Jurkat, Clone E6-1 (cell line): ENCODE results near the gene ADORA1.

ENCODE experiments used
- DNase-seq: peaks from one replicate; pipeline ENCODE4 v3.0.0-alpha.2; 2011; ENCODE audit warnings: low read depth, low spot score
- H3K4me3 ChIP-seq: 2 replicates; pipeline ENCODE4 v1.5.1; 2011; ENCODE audit warnings: mild to moderate bottlenecking, low read length, control low read depth, moderate library complexity

The ADORA1 gene

GRCh38 chr1:203135636-203136305 is 8.2 kb downstream of the ADORA1 start:
- H3K4me3 ChIP-seq: no peak overlapping the region
- peak; percentile 33 for DNase-seq

GRCh38 chr1:203136409-203137042 is 9.0 kb downstream of the ADORA1 start:
- H3K4me3 ChIP-seq: no peak overlapping the region
- no peak for DNase-seq

- DNase-seq: no peak
- H3K4me3 ChIP-seq: no peak overlapping the region
Observed at GRCh38 chr1:203137324-203137723, 9.8 kb downstream of the ADORA1 start.

DNA sequence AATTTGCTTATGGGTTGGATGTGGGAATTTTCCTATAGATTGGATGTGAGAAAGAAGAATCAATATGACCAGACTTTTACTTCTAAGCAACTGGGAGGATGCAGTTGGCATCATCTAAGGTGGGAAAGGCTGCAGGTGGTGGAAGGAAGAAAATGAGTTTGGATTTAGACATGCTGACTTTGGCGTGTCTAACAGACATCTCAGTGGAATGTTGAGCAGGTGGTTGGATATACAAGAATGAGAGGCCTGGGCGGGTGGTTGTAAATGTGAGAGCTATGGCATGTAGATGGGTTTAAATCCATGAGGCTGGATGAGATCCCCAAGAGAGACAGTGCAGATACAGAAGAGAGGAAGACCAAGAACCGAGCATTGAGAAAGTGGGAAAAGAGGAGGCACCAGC is 10.5 kb downstream of the ADORA1 start:
- no peak overlapping the region for H3K4me3 ChIP-seq
- DNase-seq: no peak

DNA sequence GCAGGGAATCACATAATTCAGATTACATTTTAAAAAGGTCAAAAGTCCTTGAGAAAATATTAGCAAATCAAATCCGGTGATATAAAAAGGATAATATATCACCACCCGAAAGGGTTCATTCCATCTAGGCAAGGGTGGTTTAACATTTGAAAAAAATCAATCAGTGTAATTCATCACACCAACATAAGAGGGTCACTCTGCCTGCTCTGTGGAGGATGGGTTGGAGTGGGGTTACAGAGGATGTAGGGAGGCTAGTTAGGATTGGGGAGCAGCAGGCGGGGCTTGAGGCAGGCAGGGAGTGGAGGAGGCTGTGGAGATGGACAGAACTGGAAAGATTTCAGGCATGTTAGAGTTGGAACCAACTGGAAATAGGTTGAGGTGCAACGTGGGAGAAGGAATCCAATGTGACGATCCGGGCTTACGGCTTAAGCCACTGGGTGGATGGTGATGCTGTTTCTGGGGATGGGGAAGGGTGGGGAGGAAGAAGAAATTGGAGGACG is 12.5 kb downstream of the ADORA1 start:
- no peak overlapping the region for H3K4me3 ChIP-seq

GRCh38 chr1:203140743-203141520 is 13.4 kb downstream of the ADORA1 start:
- no peak for DNase-seq
- H3K4me3 ChIP-seq: no peak overlapping the region

More for the DNA sequence above, 12.5 kb downstream of the ADORA1 start:
- DNase-seq: no peak

DNA sequence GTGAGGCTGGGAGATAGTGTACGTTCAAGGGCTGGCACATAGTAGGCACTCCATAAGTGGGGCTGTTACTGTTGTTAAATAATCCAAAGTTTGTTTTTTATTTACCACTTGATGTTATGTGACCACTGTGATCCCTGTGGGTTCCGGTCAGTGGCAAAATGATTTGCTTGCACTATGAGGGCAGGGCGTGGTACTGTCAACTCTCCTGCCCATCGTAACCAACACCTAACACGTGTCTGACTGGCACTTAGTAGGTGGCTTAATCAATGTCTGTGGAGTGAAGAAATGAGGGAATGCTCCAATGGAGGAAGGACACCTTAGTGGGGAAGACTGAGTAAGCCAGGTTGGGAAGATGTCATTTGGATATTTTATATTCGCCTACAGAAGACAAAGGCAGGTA is 14.6 kb downstream of the ADORA1 start:
- no peak overlapping the region for H3K4me3 ChIP-seq
- no peak for DNase-seq

- no peak overlapping the region for H3K4me3 ChIP-seq
- DNase-seq: no peak
Observed at GRCh38 chr1:203142684-203143408, 15.3 kb downstream of the ADORA1 start.

- no peak for DNase-seq
Observed at GRCh38 chr1:203143641-203144040, 16.1 kb downstream of the ADORA1 start.

DNA sequence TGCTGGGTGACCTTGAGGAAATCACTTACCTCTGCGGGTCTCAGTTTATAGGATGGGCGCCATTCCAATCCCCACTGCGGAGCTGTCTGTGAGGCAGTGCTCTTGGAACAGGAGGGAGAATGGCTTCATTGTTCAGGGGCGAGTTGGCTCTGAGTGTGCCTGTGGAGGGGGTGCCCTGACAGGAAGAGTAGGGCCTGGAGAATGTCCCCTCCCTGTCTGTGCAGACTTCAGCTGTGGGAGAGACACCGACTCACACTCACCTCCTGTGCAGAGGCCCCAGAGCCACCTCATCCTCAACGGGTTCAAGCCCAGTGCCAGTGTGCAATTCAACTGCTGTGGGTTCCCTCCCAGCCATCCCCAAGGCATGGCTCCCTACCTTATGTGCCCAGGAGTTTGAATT is 17.1 kb downstream of the ADORA1 start:
- no peak overlapping the region for H3K4me3 ChIP-seq

More at GRCh38 chr1:203143641-203144040, 16.1 kb downstream of the ADORA1 start:
- H3K4me3 ChIP-seq: no peak overlapping the region

GRCh38 chr1:203145321-203146041 is 18.0 kb downstream of the ADORA1 start:
- H3K4me3 ChIP-seq: no peak overlapping the region
- no peak for DNase-seq

More for the DNA sequence above, 17.1 kb downstream of the ADORA1 start:
- DNase-seq: no peak

GRCh38 chr1:203146042-203146369 is 18.5 kb downstream of the ADORA1 start:
- H3K4me3 ChIP-seq: no peak overlapping the region
- no peak for DNase-seq

- no peak for DNase-seq
- H3K4me3 ChIP-seq: no peak overlapping the region
Observed at GRCh38 chr1:203146537-203146936, 19.0 kb downstream of the ADORA1 start.

- H3K4me3 ChIP-seq: no peak overlapping the region
- no peak for DNase-seq
Observed at GRCh38 chr1:203147376-203147775, 19.9 kb downstream of the ADORA1 start.

- DNase-seq: no peak
Observed at GRCh38 chr1:203148127-203148526, 20.6 kb downstream of the ADORA1 start.

GRCh38 chr1:203148579-203148978 is 21.1 kb downstream of the ADORA1 start:
- no peak for DNase-seq

More at GRCh38 chr1:203148127-203148526, 20.6 kb downstream of the ADORA1 start:
- H3K4me3 ChIP-seq: no peak overlapping the region

DNA sequence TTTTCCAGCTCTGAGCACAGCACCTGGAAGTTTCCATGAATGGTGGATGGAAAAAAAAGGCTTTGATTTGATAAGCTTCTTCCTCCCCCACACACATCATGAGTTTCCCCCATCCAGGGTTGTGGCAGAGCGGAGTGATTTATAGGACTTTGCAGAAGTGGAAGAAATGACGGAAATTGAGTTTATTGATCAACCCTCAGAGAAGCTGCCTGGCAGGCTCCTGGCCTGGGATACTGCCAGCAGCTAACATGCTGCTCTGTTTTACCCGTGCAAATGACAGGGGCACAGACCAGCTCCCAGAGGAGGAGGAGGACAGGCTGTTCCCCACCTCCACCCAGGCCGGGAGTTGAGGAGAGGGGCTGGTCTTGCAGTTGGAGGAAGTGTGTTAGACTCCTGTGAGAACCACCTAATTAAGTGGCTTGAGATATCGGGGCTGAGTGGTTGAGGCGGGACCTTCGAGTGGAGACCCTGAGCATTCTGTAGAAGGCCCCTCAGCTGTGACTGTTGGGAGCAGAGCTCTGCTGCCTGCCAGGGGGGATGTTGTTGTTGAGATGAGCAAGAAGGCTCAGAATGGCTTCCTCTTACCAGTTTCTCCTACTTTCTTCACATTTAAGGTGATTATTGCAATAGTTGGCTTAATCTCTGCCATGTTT is 21.8 kb downstream of the ADORA1 start:
- DNase-seq: no peak
- H3K4me3 ChIP-seq: no peak overlapping the region

More at GRCh38 chr1:203148579-203148978, 21.1 kb downstream of the ADORA1 start:
- H3K4me3 ChIP-seq: no peak overlapping the region
